ENCODE results near the gene ATP12A. TPM values are rescaled to one million over a fixed set of nuclear protein-coding genes. Genes with fewer than 3 reads are reported as not detected.

ATP12A gene
- total and polyA plus RNA-seq, 2 donors, result 0.28 to 2.2 TPM

GRCh38 chr13:24644036-24644435 is 36.2 kb upstream of the ATP12A start:
- WGBS, result 93% methylated on average over 1 of the region's 1 CpG
- Histone ChIP-seq H3K27me3 (ENCODE audit: control insufficient read depth in 2 of 2, insufficient read depth in 1 of 2, low read length in 1 of 2) (no peaks in the 10 kb centered on the region), H3K27ac (ENCODE audit: low read depth in 1 of 2, low read length in 1 of 2) (no peak overlapping the region), H3K9me3 (ENCODE audit: control insufficient read depth in 2 of 2, insufficient read depth in 1 of 2, low read length in 1 of 2) (no peaks in the 10 kb centered on the region), H3K4me1 (ENCODE audit: control insufficient read depth in 2 of 2, insufficient read depth in 2 of 2, low read length in 2 of 2) (no peaks in the 10 kb centered on the region), H3K36me3 (ENCODE audit: control insufficient read depth in 2 of 2, insufficient read depth in 2 of 2, low read length in 1 of 2) (no peaks in the 10 kb centered on the region), H3K4me3 (ENCODE audit: low read length in 2 of 2) (no peak overlapping the region)
- no peak for DNase-seq (ENCODE audit: low read depth in 6 of 9, low spot score in 9 of 9)

GRCh38 chr13:24648271-24648670 is 31.9 kb upstream of the ATP12A start:
- Histone ChIP-seq H3K27me3 (ENCODE audit: control insufficient read depth in 2 of 2, insufficient read depth in 1 of 2, low read length in 1 of 2) (no peaks in the 10 kb centered on the region), H3K4me3 (ENCODE audit: low read length in 2 of 2) (no peak overlapping the region), H3K4me1 (ENCODE audit: control insufficient read depth in 2 of 2, insufficient read depth in 2 of 2, low read length in 2 of 2) (no peaks in the 10 kb centered on the region), H3K9me3 (ENCODE audit: control insufficient read depth in 2 of 2, insufficient read depth in 1 of 2, low read length in 1 of 2) (no peaks in the 10 kb centered on the region), H3K36me3 (ENCODE audit: control insufficient read depth in 2 of 2, insufficient read depth in 2 of 2, low read length in 1 of 2) (no peaks in the 10 kb centered on the region), H3K27ac (ENCODE audit: low read depth in 1 of 2, low read length in 1 of 2) (no peak overlapping the region)
- DNase-seq (ENCODE audit: low read depth in 6 of 9, low spot score in 9 of 9), result no peak

GRCh38 chr13:24648983-24649687 is 31.1 kb upstream of the ATP12A start:
- Histone ChIP-seq H3K4me3 (ENCODE audit: low read length in 2 of 2) (no peak overlapping the region), H3K27ac (ENCODE audit: low read depth in 1 of 2, low read length in 1 of 2) (no peak overlapping the region), H3K9me3 (ENCODE audit: control insufficient read depth in 2 of 2, insufficient read depth in 1 of 2, low read length in 1 of 2) (no peaks in the 10 kb centered on the region), H3K27me3 (ENCODE audit: control insufficient read depth in 2 of 2, insufficient read depth in 1 of 2, low read length in 1 of 2) (no peaks in the 10 kb centered on the region), H3K36me3 (ENCODE audit: control insufficient read depth in 2 of 2, insufficient read depth in 2 of 2, low read length in 1 of 2) (no peaks in the 10 kb centered on the region), H3K4me1 (ENCODE audit: control insufficient read depth in 2 of 2, insufficient read depth in 2 of 2, low read length in 2 of 2) (no peaks in the 10 kb centered on the region)
- no peak for DNase-seq (ENCODE audit: low read depth in 6 of 9, low spot score in 9 of 9)
- 92% methylated on average over 14 of the region's 14 CpGs for WGBS

- no peak for DNase-seq (ENCODE audit: low read depth in 6 of 9, low spot score in 9 of 9)
- H3K9me3 ChIP-seq (ENCODE audit: control insufficient read depth in 2 of 2, insufficient read depth in 1 of 2, low read length in 1 of 2), result no peaks in the 10 kb centered on the region
- no peak overlapping the region for H3K4me3 ChIP-seq (ENCODE audit: low read length in 2 of 2)
- H3K27me3 ChIP-seq (ENCODE audit: control insufficient read depth in 2 of 2, insufficient read depth in 1 of 2, low read length in 1 of 2), result no peaks in the 10 kb centered on the region
- H3K4me1 ChIP-seq (ENCODE audit: control insufficient read depth in 2 of 2, insufficient read depth in 2 of 2, low read length in 2 of 2), result no peaks in the 10 kb centered on the region
- H3K36me3 ChIP-seq (ENCODE audit: control insufficient read depth in 2 of 2, insufficient read depth in 2 of 2, low read length in 1 of 2), result no peaks in the 10 kb centered on the region
- WGBS, result 94% methylated on average over 2 of the region's 2 CpGs
- H3K27ac ChIP-seq (ENCODE audit: low read depth in 1 of 2, low read length in 1 of 2), result no peak overlapping the region
Observed at GRCh38 chr13:24649688-24650043, 30.5 kb upstream of the ATP12A start.

GRCh38 chr13:24650161-24650560 is 30.0 kb upstream of the ATP12A start:
- 93% methylated on average over 3 of the region's 3 CpGs for WGBS
- H3K9me3 ChIP-seq (ENCODE audit: control insufficient read depth in 2 of 2, insufficient read depth in 1 of 2, low read length in 1 of 2), result no peaks in the 10 kb centered on the region
- H3K36me3 ChIP-seq (ENCODE audit: control insufficient read depth in 2 of 2, insufficient read depth in 2 of 2, low read length in 1 of 2), result no peaks in the 10 kb centered on the region
- H3K27me3 ChIP-seq (ENCODE audit: control insufficient read depth in 2 of 2, insufficient read depth in 1 of 2, low read length in 1 of 2), result no peaks in the 10 kb centered on the region
- no peak overlapping the region for H3K4me3 ChIP-seq (ENCODE audit: low read length in 2 of 2)
- no peaks in the 10 kb centered on the region for H3K4me1 ChIP-seq (ENCODE audit: control insufficient read depth in 2 of 2, insufficient read depth in 2 of 2, low read length in 2 of 2)
- no peak for DNase-seq (ENCODE audit: low read depth in 6 of 9, low spot score in 9 of 9)
- H3K27ac ChIP-seq (ENCODE audit: low read depth in 1 of 2, low read length in 1 of 2), result no peak overlapping the region

GRCh38 chr13:24651718-24652345 is 28.4 kb upstream of the ATP12A start:
- no peak overlapping the region for H3K4me3 ChIP-seq (ENCODE audit: low read length in 2 of 2)

GRCh38 chr13:24652359-24652758 is 27.8 kb upstream of the ATP12A start:
- no peak overlapping the region for H3K27ac ChIP-seq (ENCODE audit: low read depth in 1 of 2, low read length in 1 of 2)
- 95% methylated on average over 3 of the region's 3 CpGs for WGBS
- no peaks in the 10 kb centered on the region for H3K9me3 ChIP-seq (ENCODE audit: control insufficient read depth in 2 of 2, insufficient read depth in 1 of 2, low read length in 1 of 2)
- no peaks in the 10 kb centered on the region for H3K27me3 ChIP-seq (ENCODE audit: control insufficient read depth in 2 of 2, insufficient read depth in 1 of 2, low read length in 1 of 2)
- H3K4me1 ChIP-seq (ENCODE audit: control insufficient read depth in 2 of 2, insufficient read depth in 2 of 2, low read length in 2 of 2), result no peaks in the 10 kb centered on the region
- H3K4me3 ChIP-seq (ENCODE audit: low read length in 2 of 2), result no peak overlapping the region
- no peaks in the 10 kb centered on the region for H3K36me3 ChIP-seq (ENCODE audit: control insufficient read depth in 2 of 2, insufficient read depth in 2 of 2, low read length in 1 of 2)
- DNase-seq (ENCODE audit: low read depth in 6 of 9, low spot score in 9 of 9), result no peak

More at GRCh38 chr13:24651718-24652345, 28.4 kb upstream of the ATP12A start:
- DNase-seq (ENCODE audit: low read depth in 6 of 9, low spot score in 9 of 9), result no peak
- 96% methylated on average over 7 of the region's 7 CpGs for WGBS
- H3K9me3 ChIP-seq (ENCODE audit: control insufficient read depth in 2 of 2, insufficient read depth in 1 of 2, low read length in 1 of 2), result no peaks in the 10 kb centered on the region
- H3K36me3 ChIP-seq (ENCODE audit: control insufficient read depth in 2 of 2, insufficient read depth in 2 of 2, low read length in 1 of 2), result no peaks in the 10 kb centered on the region
- no peaks in the 10 kb centered on the region for H3K27me3 ChIP-seq (ENCODE audit: control insufficient read depth in 2 of 2, insufficient read depth in 1 of 2, low read length in 1 of 2)
- no peak overlapping the region for H3K27ac ChIP-seq (ENCODE audit: low read depth in 1 of 2, low read length in 1 of 2)
- H3K4me1 ChIP-seq (ENCODE audit: control insufficient read depth in 2 of 2, insufficient read depth in 2 of 2, low read length in 2 of 2), result no peaks in the 10 kb centered on the region

- Histone ChIP-seq H3K9me3 (ENCODE audit: control insufficient read depth in 2 of 2, insufficient read depth in 1 of 2, low read length in 1 of 2) (no peaks in the 10 kb centered on the region), H3K27ac (ENCODE audit: low read depth in 1 of 2, low read length in 1 of 2) (no peak overlapping the region), H3K4me3 (ENCODE audit: low read length in 2 of 2) (no peak overlapping the region), H3K4me1 (ENCODE audit: control insufficient read depth in 2 of 2, insufficient read depth in 2 of 2, low read length in 2 of 2) (no peaks in the 10 kb centered on the region), H3K27me3 (ENCODE audit: control insufficient read depth in 2 of 2, insufficient read depth in 1 of 2, low read length in 1 of 2) (no peaks in the 10 kb centered on the region), H3K36me3 (ENCODE audit: control insufficient read depth in 2 of 2, insufficient read depth in 2 of 2, low read length in 1 of 2) (no peaks in the 10 kb centered on the region)
- no peak for DNase-seq (ENCODE audit: low read depth in 6 of 9, low spot score in 9 of 9)
- 97% methylated on average over 7 of the region's 7 CpGs for WGBS
Observed at GRCh38 chr13:24654741-24655140, 25.5 kb upstream of the ATP12A start.

- WGBS, result 77% methylated on average over 3 of the region's 3 CpGs
Observed at GRCh38 chr13:24659239-24659638, 21.0 kb upstream of the ATP12A start.

More at GRCh38 chr13:24659239-24659638, 21.0 kb upstream of the ATP12A start:
- H3K4me1 ChIP-seq (ENCODE audit: control insufficient read depth in 2 of 2, insufficient read depth in 2 of 2, low read length in 2 of 2), result no peaks in the 10 kb centered on the region
- DNase-seq (ENCODE audit: low read depth in 6 of 9, low spot score in 9 of 9), result no peak
- no peaks in the 10 kb centered on the region for H3K27me3 ChIP-seq (ENCODE audit: control insufficient read depth in 2 of 2, insufficient read depth in 1 of 2, low read length in 1 of 2)
- H3K4me3 ChIP-seq (ENCODE audit: low read length in 2 of 2), result no peak overlapping the region
- H3K27ac ChIP-seq (ENCODE audit: low read depth in 1 of 2, low read length in 1 of 2), result no peak overlapping the region
- H3K36me3 ChIP-seq (ENCODE audit: control insufficient read depth in 2 of 2, insufficient read depth in 2 of 2, low read length in 1 of 2), result no peaks in the 10 kb centered on the region
- no peaks in the 10 kb centered on the region for H3K9me3 ChIP-seq (ENCODE audit: control insufficient read depth in 2 of 2, insufficient read depth in 1 of 2, low read length in 1 of 2)
